ENCODE measurements around the gene MBD5. TPM values are rescaled to one million over a fixed set of nuclear protein-coding genes. Genes with fewer than 3 reads are reported as not detected.

Gene MBD5
- total and polyA plus RNA-seq, 4 donors = 2.0 to 15.9 (median 9.5) TPM

GRCh38 chr2:148209603-148210002 lies 188.7 kb downstream of the MBD5 start:
- no peak for TF ChIP-seq ZBTB33 (IDR thresholded peaks at IDR 0.05)
- TF ChIP-seq TAF1 (conservative IDR thresholded peaks at IDR 0.05) = no peak
- TF ChIP-seq NR2F2 (IDR thresholded peaks at IDR 0.05) = no peak
- no peak for TF ChIP-seq CTCF (IDR thresholded peaks at IDR 0.05; ENCODE audit: low read depth, low read length, missing input control)
- TF ChIP-seq HNF4G (IDR thresholded peaks at IDR 0.05) = no peak
- TF ChIP-seq FOXA1 (IDR thresholded peaks at IDR 0.05) = no peak
- TF ChIP-seq JUND (IDR thresholded peaks at IDR 0.05) = no peak
- no peak for TF ChIP-seq RXRA (IDR thresholded peaks at IDR 0.05)
- TF ChIP-seq, protein P1, sequence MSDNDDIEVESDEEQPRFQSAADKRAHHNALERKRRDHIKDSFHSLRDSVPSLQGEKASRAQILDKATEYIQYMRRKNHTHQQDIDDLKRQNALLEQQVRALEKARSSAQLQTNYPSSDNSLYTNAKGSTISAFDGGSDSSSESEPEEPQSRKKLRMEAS (IDR thresholded peaks at IDR 0.05) = no peak
- no peak overlapping the region for H3K27ac ChIP-seq (ENCODE audit: low read depth in 1 of 2, low read length in 2 of 2)
- no peaks in the 10 kb centered on the region for H3K27me3 ChIP-seq (ENCODE audit: control insufficient read depth in 4 of 4, insufficient read depth in 4 of 4, low read length in 3 of 4)
- no peak for DNase-seq (ENCODE audit: low spot score)
- H3K9me3 ChIP-seq (ENCODE audit: control insufficient read depth in 4 of 4, low read length in 3 of 4) = no peaks in the 10 kb centered on the region
- H3K9ac ChIP-seq (ENCODE audit: low read depth in 1 of 2, low read length in 2 of 2) = no peak overlapping the region
- no peaks in the 10 kb centered on the region for H3K36me3 ChIP-seq (ENCODE audit: control insufficient read depth in 4 of 4, insufficient read depth in 3 of 4, low read depth in 1 of 4, low read length in 3 of 4)
- H3K4me1 ChIP-seq (ENCODE audit: control insufficient read depth in 4 of 4, insufficient read depth in 4 of 4, low read length in 3 of 4) = peaks cover 0 to 3% (median 0%) of the 10 kb centered on the region in 4 donors
- 98% methylated on average over 2 of the region's 2 CpGs for WGBS
- H3K4me3 ChIP-seq (ENCODE audit: low read depth in 1 of 3, low read length in 3 of 3) = no peak overlapping the region

DNA sequence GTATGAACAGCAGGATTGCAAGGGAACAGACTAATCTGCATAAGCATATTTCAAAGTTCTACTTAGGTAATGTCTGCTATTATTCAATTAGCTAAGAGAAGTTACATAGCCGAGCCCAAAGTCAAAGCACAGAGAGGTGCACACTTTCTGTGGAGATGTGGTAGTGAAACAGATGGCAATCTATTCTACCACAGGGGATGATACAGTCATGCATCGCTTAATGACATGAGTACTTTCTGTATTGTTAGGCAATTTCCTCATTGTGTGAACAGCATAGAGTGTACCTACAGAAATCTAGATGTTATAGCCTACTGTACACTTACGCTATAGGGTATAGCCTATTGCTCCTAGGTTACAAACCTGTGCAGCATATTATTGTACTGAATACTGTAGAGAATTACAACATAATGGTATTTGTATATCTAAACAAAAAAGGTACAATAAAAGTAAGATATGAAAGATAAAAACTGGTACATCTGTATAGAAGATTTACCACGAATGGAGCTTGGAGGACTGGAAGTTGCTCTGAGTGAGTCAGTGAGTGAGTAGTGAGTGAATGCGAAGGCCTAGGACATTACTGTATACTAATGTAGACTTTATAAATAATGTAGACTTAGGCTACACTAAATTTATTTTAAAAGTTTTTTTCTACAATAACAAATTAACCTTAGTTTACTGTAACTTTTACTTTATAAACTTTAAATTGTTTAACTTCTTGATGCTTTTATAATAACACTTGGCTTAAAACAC lies 197.6 kb downstream of the MBD5 start:
- no peaks in the 10 kb centered on the region for H3K27me3 ChIP-seq (ENCODE audit: control insufficient read depth in 4 of 4, insufficient read depth in 4 of 4, low read length in 3 of 4)
- H3K9ac ChIP-seq (ENCODE audit: low read depth in 1 of 2, low read length in 2 of 2) = no peak overlapping the region
- no peak overlapping the region for H3K4me3 ChIP-seq (ENCODE audit: low read depth in 1 of 3, low read length in 3 of 3)
- DNase-seq (ENCODE audit: low spot score) = no peak
- TF ChIP-seq FOXA2 (IDR thresholded peaks at IDR 0.05) (no peak), TAF1 (conservative IDR thresholded peaks at IDR 0.05) (no peak), FOXA1 (IDR thresholded peaks at IDR 0.05) (no peak), HNF4G (IDR thresholded peaks at IDR 0.05) (no peak), EGR1 (IDR thresholded peaks at IDR 0.05; ENCODE audit: low read depth in 2 of 2) (no peak), ATF3 (IDR thresholded peaks at IDR 0.05) (no peak), GABPA (IDR thresholded peaks at IDR 0.05 in 1 of 2, conservative IDR thresholded peaks at IDR 0.05 in 1 of 2) (no peak), YY1 (IDR thresholded peaks at IDR 0.05) (no peak), SP1 (IDR thresholded peaks at IDR 0.05) (no peak), ZBTB33 (IDR thresholded peaks at IDR 0.05) (no peak), RAD21 (IDR thresholded peaks at IDR 0.05) (no peak), RXRA (IDR thresholded peaks at IDR 0.05) (no peak), HNF4A (conservative IDR thresholded peaks at IDR 0.05) (no peak), JUND (IDR thresholded peaks at IDR 0.05) (no peak), CTCF (IDR thresholded peaks at IDR 0.05; ENCODE audit: low read depth, low read length, missing input control) (no peak)
- TF ChIP-seq, protein P1 (IDR thresholded peaks at IDR 0.05) = no peak
- TF ChIP-seq, protein P2, sequence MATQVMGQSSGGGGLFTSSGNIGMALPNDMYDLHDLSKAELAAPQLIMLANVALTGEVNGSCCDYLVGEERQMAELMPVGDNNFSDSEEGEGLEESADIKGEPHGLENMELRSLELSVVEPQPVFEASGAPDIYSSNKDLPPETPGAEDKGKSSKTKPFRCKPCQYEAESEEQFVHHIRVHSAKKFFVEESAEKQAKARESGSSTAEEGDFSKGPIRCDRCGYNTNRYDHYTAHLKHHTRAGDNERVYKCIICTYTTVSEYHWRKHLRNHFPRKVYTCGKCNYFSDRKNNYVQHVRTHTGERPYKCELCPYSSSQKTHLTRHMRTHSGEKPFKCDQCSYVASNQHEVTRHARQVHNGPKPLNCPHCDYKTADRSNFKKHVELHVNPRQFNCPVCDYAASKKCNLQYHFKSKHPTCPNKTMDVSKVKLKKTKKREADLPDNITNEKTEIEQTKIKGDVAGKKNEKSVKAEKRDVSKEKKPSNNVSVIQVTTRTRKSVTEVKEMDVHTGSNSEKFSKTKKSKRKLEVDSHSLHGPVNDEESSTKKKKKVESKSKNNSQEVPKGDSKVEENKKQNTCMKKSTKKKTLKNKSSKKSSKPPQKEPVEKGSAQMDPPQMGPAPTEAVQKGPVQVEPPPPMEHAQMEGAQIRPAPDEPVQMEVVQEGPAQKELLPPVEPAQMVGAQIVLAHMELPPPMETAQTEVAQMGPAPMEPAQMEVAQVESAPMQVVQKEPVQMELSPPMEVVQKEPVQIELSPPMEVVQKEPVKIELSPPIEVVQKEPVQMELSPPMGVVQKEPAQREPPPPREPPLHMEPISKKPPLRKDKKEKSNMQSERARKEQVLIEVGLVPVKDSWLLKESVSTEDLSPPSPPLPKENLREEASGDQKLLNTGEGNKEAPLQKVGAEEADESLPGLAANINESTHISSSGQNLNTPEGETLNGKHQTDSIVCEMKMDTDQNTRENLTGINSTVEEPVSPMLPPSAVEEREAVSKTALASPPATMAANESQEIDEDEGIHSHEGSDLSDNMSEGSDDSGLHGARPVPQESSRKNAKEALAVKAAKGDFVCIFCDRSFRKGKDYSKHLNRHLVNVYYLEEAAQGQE (IDR thresholded peaks at IDR 0.05) = no peak
- no peaks in the 10 kb centered on the region for H3K4me1 ChIP-seq (ENCODE audit: control insufficient read depth in 4 of 4, insufficient read depth in 4 of 4, low read length in 3 of 4)
- H3K27ac ChIP-seq (ENCODE audit: low read depth in 1 of 2, low read length in 2 of 2) = no peak overlapping the region
- H3K36me3 ChIP-seq (ENCODE audit: control insufficient read depth in 4 of 4, insufficient read depth in 3 of 4, low read depth in 1 of 4, low read length in 3 of 4) = no peaks in the 10 kb centered on the region
- WGBS = 96% methylated on average over 5 of the region's 5 CpGs
- H3K9me3 ChIP-seq (ENCODE audit: control insufficient read depth in 4 of 4, low read length in 3 of 4) = peaks cover 0 to 6% (median 0%) of the 10 kb centered on the region in 4 donors

Data from liver (tissue), 9 donors.